IPS-NIHi11 (cell line): ENCODE measurements around the gene DUSP9.

ENCODE experiments used
- DNase-seq: peaks from one replicate; pipeline ENCODE4 v3.0.0; 2012; ENCODE audit warnings: mixed read lengths, low spot score

The DUSP9 gene

DNA sequence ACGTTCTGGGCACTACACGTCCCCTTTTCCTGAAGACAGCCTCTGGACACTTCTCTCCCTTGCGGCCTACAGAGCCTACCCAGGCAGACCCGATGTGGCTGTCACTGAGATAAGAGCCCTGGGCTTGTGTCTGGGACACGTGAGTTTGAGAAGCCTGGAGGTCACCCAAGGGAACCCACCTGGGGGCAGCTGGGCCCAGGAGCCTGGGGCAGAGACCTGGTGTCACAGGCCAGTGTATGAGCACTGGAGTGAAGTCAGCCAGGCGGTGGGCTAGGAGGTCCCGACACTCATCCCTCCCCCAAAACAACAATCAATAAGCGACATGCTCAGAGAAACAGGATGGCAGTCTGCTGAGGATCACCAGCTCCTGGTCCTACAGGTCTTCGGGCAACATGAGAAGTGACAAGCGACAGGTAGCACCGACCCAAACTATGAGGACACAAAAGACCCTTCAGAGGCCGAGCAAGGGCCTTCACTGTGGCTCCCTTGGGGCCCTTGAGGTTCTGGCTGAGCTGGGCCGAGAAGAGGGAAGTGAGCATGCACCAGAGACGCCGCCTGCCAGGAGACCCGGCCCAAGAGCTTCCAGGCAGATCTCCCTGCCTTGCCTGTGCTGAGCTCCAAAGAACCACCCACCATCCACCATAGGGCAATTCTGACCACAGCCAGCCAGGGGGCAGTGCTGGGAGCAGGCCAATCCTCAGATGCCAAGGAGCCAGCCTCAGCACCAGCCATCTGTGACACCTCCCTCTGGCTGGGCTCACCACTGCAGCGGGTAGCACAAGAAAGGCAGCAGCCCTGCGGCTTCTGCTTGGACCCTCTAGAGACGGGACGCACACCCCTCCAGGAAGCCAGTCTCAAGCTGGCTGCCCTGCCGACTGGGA, 11.0 kb upstream of the DUSP9 start:
- peak; percentile 76 for DNase-seq

DNA sequence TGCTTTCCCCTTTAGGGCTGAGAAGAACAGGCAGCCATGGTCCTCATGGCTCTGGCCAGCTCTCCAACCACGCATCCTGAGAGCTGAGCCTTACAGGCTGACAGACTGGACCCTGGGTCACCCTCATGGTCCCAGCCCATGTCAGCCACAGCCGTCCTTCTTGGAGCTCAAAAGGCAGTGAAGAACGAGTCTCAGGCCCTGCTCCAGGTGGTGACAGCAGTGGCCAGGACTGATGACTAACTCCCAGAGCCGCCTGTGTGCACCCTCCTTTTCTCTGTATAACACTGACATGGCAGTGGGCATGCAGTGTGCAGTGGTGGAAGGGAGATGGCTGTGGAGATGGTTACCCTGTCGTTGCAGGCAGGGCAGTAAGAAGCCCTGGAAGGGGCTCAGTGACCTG, 10.3 kb upstream of the DUSP9 start:
- DNase-seq = no peak

DNA sequence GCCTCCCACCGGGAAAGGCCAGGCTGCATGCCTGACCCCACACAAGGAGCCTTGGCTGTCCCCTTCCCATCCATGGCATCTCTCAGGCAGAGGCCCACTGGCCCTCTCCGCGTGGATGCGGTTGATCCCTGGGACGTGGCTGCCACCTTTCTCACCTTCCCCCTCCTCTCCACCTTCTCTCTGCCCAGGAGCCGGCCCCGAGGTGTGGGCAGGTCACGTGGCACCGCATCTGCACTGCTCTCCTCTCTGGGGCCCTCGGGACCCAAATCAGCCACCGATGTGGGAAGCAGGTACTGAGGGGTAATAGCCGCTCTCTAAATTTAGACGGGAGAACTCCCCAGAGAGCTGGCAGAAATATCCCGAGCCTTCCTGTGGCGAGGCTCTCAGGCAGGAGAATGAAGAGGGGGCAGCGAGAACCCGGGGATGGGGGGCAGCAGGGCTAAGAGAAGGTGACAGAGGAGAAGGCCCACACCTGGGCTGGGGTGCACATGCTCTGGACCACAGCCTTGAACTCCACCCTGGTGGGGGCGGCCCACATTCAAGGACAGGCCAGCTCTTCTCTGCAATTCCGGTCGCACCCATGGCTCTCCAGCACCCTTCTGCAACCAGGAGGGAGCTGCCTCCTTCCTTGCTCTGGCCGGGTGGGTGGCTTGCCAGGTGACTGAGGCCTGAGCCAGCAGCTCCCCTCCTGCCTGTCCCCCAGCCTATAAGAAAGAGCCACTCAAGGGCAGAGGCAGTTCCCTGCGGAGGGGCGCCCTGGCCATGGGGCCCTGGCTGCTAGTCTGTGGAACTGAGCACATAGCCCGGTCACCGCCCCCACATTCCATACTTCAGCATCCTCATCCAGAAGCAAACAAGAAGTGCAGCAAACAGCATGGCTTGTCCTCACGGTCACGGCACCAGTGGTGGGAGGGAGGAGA, 9.6 kb upstream of the DUSP9 start:
- DNase-seq = no peak

DNA sequence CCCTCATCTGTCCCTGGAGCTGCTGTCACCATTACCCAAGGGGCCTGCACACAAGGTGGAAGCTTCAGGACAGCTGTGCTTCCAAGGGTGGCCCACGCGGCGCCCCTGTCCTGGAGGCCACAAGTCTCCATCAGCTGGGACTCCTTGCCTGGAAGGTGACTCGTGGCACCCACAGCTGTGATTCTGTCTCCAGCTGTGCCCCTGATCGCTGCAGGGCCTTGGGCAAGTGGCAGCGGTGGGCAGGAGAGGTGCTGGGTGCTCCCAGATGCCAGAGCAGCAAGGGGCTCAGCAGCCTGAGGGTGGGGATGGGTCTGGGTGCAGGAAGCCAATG, 9.0 kb upstream of the DUSP9 start:
- no peak for DNase-seq

DNA sequence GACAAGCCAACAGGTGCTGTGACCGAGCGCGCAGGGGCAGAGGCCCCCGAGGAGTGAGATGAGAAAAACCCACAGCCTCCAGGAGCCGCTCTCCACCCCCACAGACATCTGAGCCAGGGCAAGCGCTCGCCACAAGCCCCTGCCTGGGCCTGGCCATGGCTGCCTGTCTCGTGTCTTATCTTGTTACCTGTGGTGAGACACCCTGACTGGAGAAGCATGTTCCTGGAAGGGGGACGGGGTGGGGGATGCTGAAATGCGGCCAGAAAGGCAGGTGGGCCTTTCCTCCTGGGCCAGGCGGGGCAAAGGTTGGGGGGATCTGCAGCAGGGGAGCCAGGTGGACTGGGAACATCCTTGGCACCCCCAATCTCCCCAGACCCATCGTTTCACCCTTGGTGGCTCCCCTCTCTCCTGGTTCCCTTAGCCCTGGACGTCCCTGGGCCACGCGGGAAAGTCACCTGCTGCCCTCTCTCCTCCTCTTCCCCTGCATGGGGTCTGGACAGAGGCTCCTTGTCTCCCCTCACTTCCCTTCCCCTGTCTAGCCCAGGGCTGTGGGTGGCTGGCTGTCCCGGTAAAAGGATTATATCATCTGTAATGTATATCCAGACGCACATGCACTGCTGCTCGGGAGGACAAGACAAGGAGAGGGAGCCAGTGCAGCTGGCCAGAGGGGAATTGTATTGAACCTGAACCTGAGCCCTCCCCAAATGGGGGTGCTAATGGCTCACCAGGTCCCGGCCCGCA, 8.4 kb upstream of the DUSP9 start:
- no peak for DNase-seq

DNA sequence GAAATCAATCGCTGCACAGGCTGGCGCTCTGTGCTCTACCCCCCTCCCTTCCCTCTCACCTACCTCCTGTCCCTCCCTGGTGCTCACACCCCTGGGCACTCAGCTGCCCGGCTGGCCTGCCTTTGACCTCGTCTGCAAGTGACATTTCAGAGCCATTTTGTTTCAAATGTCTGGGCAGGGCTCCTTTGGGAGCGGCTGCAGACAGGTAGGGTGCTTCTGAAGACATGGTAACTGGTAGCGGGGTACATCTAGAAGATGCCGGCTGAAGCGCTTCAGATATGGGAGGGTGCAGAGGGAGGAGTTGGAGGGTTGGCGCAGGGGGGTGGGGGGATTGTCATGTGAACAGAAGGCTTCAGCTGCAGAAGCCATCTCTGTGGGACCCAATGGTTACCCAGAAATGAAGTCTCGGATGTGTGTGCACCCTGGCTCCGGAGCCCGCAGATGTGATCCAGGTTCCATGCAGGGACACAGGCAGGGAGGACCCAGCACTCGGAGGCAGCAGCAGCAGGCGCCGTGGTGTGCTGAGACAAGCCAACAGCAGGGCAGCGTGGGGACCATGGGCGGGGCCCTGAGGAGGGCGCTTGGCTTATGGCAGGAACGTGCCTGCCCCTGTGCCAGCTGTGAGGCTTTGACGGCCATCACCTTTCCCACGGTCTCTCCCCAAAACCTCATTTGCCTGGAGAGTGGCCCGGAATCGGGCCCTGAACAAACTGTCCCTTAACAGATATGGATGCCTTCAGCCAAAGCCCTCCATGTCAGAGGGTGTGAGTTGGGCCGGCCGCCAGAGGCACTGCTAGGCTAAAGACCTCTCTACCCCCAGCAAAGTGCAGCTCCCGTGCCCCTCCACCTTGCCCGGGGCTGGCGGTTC, 7.6 kb upstream of the DUSP9 start:
- DNase-seq = no peak

DNA sequence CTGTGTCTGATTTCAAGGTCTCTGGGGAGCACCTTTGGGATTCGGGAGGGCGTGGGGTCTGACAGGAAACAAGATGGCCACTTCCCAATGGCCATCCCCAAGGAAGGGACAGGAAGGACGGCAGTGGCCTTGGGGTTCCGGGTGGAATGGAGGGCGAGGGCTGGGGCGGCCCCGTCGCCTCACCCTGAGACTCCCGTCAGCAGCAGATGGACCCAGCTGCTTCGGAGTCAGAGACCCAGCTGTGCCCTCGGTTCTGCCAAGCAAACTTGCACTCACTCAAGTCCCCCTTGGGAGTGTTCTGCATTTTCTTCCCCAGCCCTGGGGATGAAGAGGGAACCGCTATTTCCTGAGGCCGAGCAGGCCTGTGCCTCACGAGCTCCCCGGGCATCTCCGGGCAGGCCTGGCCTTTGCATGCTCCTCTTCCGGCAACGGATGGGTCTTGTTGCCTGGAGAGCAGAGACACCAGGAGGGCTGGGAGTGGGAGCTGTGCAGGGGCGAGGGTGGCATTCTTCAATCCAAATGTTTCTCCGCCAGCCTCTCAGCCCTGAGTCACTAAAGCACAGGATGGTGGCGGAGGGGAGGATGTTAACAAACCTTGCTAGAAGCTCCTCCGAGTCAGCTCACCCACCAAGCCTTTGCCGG, 6.8 kb upstream of the DUSP9 start:
- DNase-seq = no peak

DNA sequence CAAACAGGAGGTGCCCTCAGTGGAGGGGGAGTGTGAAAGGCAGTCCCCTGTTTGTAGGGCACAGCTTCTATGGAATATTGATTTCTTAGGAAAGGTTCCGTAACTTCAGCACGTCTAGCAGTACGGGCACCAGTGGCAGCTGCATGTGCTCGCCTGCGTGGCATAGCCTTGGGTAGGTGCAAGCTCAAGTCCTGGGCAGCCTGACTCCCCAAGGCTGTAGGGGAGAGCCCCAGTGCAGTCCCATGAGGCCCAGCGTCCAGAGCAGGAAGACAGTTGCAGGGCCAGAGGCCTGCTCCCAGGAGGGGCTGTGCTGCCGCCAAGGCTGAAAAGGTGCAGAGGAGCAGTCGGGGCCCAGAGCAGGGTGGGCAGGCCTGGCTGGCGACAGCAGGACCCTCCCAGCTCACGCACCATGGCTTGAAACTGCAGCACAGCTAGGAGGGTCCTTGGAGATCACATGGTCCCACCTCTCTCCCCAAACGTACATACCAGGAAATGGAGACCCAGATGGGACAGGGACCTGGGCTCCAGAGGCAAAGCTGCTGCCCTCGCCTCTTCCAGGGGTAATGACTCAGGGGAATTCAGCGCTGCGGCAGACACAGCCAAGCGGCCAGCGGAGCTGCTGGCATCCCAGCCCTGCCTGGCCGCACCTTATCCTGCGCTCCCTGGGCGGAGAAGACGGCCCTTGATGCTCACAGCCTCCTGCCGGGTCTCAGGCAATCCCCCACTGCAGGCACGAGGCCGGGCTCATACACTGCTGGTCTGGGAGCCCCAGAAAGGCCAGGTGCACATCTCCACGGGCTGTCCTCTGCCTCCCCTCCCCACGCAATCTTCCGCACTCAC, 6.0 kb upstream of the DUSP9 start:
- no peak for DNase-seq

DNA sequence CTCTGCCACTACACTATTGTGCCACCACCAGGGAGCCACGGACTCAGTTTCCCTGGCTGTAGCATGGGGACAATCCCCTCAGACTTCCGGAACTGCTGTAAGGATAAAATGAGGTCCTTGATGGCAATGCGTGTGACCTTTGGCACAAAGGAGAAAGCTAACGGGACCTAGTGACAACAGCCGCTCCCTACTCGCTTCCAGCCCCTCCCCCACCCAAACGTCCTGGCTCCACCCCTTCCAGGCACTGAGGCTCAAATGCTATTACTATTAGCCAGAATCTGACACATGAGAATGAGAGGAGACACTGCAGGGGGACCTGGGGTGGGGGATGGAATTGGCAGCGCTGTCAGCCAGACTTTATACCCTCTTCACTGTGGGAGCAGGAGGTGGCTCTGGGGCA, 5.4 kb upstream of the DUSP9 start:
- DNase-seq = no peak

DNA sequence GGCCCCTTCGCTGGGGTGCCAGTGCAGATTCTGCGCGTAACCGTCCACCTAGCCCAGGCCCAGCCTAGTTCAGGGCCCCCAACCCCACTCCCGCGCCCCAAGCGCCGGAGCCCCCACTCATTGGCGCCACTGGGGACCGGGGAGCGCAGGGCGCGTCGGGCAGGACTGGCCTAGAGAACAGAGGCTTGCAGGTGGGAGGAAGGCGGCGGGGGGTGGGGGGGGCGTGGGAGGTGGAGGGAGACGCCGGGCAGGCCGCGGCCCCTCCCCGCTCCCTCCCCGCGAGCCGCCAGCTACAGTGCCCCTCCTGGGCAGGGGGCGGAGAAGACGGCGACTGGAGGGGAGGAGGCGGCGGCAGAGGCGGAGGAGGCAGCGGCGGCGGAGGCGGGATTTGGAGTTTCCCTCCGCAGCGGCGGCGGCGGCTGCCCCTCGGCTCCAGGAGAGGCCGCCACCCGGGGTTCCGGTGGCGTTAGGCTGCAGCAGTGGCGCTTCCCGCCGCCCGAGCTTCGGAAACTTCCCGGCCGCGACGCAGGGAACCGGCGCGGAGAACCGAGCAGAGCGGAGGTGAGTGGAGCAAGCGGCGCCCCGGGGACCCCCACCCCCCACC, 4.8 kb upstream of the DUSP9 start:
- DNase-seq = peak; percentile 55

DNA sequence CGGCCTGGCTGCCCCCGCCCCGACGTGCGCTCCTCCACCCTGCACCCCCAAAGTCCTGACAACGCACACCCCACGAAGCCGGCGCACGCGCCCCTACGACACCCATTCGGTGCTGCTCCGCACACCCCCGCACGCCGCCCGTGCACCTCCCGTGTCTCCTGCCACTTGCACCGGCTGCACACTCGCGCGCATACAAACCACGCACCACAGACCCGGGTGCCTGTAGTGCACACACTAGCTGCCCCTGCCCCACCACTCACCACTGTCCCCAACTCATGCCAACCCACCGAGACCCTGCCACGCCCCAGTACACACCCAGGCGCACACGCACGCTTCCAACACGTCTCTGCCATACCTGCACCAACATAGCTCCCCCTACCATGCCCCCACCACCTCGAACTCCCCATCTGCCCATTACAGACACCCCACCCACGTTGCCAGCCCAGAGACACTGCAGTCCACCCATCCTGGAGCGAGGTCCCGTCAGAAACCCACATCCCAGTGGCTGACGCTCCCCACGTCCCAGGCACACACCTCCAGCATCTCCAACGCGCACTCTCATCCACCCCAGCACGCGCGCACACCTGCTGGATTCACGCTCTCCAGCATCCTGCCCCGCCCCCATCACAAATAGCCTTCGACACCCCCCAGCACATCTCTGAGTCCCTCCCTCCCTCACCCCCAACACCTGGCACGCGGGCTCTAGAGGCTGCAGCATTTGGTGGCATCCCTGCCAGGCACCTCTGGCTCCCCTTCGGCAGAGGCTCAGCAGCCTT, 4.2 kb upstream of the DUSP9 start:
- DNase-seq = no peak

DNA sequence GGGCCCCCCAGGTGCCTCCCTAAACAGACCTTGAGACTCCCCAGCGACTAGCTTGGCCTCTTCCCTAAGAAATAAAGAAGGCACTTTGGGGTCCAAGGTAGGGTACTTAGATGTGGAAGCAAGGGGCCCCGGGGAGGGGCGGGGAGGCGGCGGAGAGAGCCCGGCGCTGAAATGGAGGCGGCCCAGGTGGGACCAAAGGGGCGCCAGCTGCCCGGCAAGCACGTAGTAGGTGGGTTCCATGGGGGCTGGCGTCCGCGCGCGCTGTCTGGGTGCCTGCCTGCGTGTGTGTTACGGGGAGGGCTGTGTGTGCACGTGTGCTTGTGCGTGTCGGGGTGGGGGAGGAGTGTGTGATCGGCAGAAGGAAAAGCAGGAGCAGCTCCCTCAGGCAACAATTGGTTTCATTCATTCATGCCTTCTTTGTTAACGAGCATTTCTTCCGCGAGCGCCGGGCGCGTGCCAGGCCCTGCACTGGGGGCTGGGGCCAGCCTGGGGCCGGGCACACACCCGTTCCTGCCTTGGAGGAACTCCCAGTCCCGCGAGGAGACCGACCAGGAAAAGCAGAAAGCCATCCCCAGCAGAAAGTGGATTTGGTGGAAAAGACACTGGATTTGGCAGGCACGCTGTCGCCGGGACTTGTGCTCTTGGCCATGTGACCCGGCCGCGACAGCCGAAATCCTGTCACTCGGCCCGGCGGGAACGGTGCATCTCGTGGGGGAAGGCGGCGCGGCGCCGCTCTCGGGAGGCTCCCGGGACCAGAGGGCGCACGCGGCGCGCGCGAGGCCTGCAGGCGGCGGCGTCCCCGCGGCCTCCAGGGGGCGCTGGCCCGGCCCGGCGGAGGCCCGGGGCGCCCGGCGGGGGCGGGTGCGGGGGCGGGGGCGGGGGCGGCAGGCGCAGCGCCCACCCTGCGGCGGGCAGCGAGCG, 3.3 kb upstream of the DUSP9 start:
- peak; percentile 67 for DNase-seq

DNA sequence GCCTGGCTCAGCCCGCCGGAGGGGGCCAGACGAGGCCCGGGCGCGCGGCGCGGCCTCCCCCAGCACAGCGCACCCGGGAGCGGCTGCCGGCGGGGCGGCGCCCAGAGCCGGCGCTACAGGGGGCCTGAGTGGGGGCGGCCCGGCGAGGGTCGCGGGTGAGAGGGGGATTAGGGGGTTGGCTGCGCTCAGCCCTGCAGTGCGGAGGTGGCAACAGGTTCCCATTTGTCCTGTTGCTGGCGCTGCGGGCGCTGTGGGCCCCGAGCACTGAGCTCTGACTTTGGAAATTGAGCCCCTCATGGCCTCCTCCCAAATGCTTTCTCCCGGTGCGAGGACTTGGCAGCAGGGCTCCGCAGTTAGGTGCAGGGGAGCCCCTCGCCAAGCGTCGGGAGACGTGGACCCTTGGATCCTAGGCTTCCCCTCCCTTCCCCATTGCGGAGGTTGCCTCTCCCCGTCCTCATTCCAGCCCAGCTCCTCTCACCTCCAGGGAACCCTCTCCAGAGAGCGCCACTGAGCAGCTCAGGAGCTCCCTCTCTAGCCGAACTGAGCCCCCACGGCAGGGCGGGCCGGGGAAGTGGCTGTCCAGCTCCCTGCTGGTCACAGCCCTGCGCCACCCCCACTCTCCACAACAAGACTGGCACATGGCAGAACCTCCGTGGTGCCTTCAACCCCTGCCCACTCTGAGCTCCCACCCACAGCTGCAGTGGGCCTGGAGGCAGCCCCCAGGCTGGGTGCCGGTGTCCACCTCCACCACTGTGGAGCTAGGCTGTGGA, 2.5 kb upstream of the DUSP9 start:
- no peak for DNase-seq

DNA sequence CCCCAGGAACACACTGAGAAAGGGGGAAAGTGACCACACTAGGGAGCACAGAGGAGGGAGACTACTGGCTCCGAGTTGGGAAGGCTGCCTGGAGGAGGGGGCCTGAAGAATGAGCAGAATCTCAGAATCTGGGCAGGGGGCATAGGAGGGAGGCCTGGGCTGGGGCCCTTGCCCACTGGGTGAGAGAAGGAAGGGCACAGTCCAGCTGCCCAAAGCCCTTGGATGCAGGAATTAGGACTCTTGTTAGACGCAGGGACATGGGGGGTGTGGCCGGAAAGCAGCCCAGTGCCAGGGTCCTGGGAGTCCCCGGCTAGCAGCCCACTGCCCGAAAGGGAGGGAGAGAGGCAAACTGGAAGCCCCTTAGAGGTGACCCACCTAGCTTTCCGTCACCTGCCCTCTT, 1.9 kb upstream of the DUSP9 start:
- DNase-seq = no peak

DNA sequence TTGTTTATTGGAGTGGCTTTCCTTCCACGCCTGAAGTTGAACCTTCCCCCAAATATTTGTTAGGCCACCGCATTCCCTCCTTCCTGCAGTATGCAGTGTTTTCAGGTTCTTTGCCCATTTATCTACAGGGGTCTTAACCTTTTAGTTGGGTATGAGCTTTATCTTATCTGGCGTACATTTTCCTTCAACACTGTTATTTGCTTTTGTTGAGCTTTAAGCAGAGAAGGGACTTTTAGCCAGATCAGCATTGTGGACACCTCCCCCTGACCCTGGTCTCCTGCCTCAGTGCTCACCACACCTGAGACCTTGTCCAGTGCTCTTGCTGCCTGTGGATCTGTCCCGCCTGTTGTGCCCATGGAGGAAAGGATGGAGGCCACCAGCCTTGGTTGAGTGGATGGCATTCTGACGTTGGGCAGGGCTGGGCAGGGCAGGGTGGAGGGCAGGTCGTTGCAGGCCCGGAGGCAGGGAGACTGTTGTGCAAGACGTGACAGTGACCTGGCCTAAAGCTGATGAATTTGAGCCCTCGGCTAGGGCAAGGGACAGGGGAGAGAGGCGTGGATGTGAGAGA, 998 bp upstream of the DUSP9 start:
- DNase-seq = no peak

DNA sequence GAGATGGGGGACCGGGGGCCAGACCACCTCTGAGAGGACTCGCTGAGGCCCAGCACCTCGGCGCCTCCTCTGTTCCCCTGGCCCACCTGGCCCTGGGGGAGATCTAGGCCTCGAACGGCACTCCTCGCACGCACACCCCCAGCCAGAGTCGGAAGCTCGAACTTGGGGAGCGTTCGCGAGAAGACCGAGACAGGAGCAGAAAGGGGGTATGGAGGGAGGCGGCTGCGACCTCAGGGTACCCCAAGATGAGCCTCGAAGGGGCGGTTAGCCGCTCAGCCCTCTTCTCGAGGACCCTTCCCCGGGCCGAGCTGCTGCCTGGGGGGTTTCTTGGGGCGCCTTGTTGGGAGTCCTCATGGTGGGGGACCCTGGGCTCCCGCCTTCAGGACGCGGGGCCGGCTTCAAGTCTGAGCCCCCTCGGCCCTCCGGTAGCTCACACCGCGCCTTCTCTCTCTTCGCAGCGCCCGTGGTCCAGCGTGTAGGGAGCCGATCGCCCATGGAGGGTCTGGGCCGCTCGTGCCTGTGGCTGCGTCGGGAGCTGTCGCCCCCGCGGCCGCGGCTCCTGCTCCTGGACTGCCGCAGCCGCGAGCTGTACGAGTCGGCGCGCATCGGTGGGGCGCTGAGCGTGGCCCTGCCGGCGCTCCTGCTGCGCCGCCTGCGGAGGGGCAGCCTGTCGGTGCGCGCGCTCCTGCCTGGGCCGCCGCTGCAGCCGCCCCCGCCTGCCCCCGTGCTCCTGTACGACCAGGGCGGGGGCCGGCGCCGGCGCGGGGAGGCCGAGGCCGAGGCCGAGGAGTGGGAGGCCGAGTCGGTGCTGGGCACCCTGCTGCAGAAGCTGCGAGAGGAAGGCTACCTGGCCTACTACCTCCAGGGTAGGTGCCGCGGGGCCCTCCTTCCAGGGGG, 706 bp downstream of the DUSP9 start:
- no peak for DNase-seq
